Measurements from ENCODE around the gene GMDS. TPM values are rescaled to one million over a fixed set of nuclear protein-coding genes. Genes with fewer than 3 reads are reported as not detected.
A peak's percentile ranks its signal among the peaks of the same experiment; 100 is the strongest.

The GMDS gene
- total and polyA plus RNA-seq, 2 experiments from 2014 or later = 30.1 to 36.5 TPM

DNA sequence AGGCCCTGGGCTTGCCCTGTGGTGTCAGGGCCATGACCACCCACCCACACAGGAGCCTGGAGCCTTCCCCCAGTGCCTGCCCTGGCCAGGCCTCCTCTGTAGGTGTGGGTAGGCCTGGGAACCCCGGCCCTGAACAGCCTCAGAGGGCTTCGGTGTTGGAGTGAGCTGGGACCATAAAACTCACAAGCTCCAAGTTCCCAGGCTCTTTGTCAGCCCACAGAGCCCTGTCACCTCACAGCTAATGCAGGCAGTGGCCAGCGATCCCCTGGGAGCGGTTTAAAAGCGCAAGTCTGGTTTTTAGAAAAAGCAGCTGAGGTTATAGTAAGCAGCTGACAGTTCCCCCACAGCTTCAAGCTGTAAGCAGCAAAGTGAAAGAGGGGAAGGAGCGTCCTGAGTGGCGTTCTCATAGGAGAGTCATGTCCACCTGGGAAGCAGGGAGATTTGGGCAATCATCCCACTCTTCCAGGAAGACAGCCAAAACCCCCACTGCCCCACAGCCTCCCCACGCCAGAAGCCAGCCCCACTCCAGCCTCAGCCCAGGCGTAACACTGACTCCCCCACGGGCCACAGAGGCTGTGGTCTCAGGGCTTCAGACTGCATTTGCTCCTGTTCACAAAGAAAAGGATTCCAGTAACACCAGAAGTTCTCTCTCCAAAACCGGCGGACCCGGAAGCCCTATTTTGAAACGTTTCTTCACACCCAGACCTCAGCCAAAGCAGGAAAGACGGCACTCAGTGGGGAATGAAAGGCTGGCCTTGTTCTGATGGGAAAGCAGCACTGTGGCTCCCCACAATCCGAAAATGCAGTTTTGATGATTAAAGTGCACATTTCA is 670.0 kb downstream of the GMDS start:
- no peaks in the 10 kb centered on the region for H3F3A ChIP-seq (replicated peaks; ENCODE audit: low read depth)
- peaks cover 6% of the 10 kb centered on the region; the same call in 2 of the 3 replicates for H3K9me3 Mint-ChIP-seq
- H3K4me1 ChIP-seq (ENCODE audit: insufficient read depth) = peaks cover 14% of the 10 kb centered on the region
- peak overlapping the region; percentile 89 for H2AFZ ChIP-seq
- H3K27me3 ChIP-seq (ENCODE audit: insufficient read depth) = no peaks in the 10 kb centered on the region
- ATAC-seq (peak; percentile 82), DNase-seq (ENCODE audit: low spot score) (no peak)
- H4K20me1 ChIP-seq (replicated peaks; ENCODE audit: insufficient read depth) = no peaks in the 10 kb centered on the region
- peak overlapping the region; percentile 38; the same call in 1 of the 2 replicates for H3K4me2 ChIP-seq
- no peak overlapping the region for H3K27ac ChIP-seq (ENCODE audit: low read depth)
- H3K79me2 ChIP-seq (replicated peaks; ENCODE audit: insufficient read depth) = no peaks in the 10 kb centered on the region
- H3K36me3 Mint-ChIP-seq (ENCODE audit: low read depth) = no peaks in the 10 kb centered on the region; the same call in 2 of the 3 replicates
- H3K27ac Mint-ChIP-seq = peak overlapping the region; percentile 19; the same call in 1 of the 2 replicates
- no peaks in the 10 kb centered on the region for H3K36me3 ChIP-seq (ENCODE audit: insufficient read depth)
- H3K4me3 ChIP-seq = no peak overlapping the region
- peaks cover 34% of the 10 kb centered on the region for H3K4me1 Mint-ChIP-seq
- no peaks in the 10 kb centered on the region for H3K9me2 ChIP-seq (ENCODE audit: insufficient read depth)
- H3K4me3 Mint-ChIP-seq = 0 out of 3 replicates have a peak overlapping the region, but pooled peaks have one; percentile 23
- no peak for TF ChIP-seq EZH2 (IDR thresholded peaks at IDR 0.05; ENCODE audit: low read depth, unreplicated experiment)
- TF ChIP-seq JUNB (IDR thresholded peaks at IDR 0.05; ENCODE audit: unreplicated experiment) = no peak
- TF ChIP-seq NANOG (IDR thresholded peaks at IDR 0.05; ENCODE audit: borderline replicate concordance) = no peak
- no peak for TF ChIP-seq EZH2phosphoT487 (IDR thresholded peaks at IDR 0.05; ENCODE audit: unreplicated experiment)
- TF ChIP-seq ZNF462 (CRISPR knock-in tag; IDR thresholded peaks at IDR 0.05) = no peak
- TF ChIP-seq ZNF331 (CRISPR knock-in tag; IDR thresholded peaks at IDR 0.05; ENCODE audit: low read depth) = no peak
- TF ChIP-seq, protein P1, sequence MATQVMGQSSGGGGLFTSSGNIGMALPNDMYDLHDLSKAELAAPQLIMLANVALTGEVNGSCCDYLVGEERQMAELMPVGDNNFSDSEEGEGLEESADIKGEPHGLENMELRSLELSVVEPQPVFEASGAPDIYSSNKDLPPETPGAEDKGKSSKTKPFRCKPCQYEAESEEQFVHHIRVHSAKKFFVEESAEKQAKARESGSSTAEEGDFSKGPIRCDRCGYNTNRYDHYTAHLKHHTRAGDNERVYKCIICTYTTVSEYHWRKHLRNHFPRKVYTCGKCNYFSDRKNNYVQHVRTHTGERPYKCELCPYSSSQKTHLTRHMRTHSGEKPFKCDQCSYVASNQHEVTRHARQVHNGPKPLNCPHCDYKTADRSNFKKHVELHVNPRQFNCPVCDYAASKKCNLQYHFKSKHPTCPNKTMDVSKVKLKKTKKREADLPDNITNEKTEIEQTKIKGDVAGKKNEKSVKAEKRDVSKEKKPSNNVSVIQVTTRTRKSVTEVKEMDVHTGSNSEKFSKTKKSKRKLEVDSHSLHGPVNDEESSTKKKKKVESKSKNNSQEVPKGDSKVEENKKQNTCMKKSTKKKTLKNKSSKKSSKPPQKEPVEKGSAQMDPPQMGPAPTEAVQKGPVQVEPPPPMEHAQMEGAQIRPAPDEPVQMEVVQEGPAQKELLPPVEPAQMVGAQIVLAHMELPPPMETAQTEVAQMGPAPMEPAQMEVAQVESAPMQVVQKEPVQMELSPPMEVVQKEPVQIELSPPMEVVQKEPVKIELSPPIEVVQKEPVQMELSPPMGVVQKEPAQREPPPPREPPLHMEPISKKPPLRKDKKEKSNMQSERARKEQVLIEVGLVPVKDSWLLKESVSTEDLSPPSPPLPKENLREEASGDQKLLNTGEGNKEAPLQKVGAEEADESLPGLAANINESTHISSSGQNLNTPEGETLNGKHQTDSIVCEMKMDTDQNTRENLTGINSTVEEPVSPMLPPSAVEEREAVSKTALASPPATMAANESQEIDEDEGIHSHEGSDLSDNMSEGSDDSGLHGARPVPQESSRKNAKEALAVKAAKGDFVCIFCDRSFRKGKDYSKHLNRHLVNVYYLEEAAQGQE (IDR thresholded peaks at IDR 0.05; ENCODE audit: unreplicated experiment) = no peak
- no peak for TF ChIP-seq CTCF (conservative IDR thresholded peaks at IDR 0.05; ENCODE audit: low read depth in 2 of 2)
- TF ChIP-seq, protein P2, sequence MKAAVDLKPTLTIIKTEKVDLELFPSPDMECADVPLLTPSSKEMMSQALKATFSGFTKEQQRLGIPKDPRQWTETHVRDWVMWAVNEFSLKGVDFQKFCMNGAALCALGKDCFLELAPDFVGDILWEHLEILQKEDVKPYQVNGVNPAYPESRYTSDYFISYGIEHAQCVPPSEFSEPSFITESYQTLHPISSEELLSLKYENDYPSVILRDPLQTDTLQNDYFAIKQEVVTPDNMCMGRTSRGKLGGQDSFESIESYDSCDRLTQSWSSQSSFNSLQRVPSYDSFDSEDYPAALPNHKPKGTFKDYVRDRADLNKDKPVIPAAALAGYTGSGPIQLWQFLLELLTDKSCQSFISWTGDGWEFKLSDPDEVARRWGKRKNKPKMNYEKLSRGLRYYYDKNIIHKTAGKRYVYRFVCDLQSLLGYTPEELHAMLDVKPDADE (IDR thresholded peaks at IDR 0.05) = no peak
- no peak for TF ChIP-seq ZNF114 (CRISPR knock-in tag; IDR thresholded peaks at IDR 0.05)
- TF ChIP-seq STAT1 (IDR thresholded peaks at IDR 0.05; ENCODE audit: unreplicated experiment) = no peak
- TF ChIP-seq CREB1 (CRISPR knock-in tag; IDR thresholded peaks at IDR 0.05; ENCODE audit: low read depth) = no peak
- no peak for TF ChIP-seq POLR2AphosphoS5 (IDR thresholded peaks at IDR 0.05; ENCODE audit: low read depth)
- peaks cover 15% of the 10 kb centered on the region for H3K27me3 Mint-ChIP-seq (ENCODE audit: insufficient read depth, low read depth, poor library complexity)
